DMS79 (cell line): Measurements from ENCODE around the gene FAM209A.
"Not testable (repeated sequence)": the region's sequence is repeated elsewhere in the genome, so short reads cannot be mapped to it uniquely, and the experiment has no call there.

Experiments
- DNase-seq: peaks from one replicate; lab custom pipeline; 2025; lab: John Stamatoyannopoulos, UW

Gene FAM209A, protein sequence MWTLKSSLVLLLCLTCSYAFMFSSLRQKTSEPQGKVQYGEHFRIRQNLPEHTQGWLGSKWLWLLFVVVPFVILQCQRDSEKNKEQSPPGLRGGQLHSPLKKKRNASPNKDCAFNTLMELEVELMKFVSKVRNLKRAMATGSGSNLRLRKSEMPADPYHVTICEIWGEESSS

DNA sequence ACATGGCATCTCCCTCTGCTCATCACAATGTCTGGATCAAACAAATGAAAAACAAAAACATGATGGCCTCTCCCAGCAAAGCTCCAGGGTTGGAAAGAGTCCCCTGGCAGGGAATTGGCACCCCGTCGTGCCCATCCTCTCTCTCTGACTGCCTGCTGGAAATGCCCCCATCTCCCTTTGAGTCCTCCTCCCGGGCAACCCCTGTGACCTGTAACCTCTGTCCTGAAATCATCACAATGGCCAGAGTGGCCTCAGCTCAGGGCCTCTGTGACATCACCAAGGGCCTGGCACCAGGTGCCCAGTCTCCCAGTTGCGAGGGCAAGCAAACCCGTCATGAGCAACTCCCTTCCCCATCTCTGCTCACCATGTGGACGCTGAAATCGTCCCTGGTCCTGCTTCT, at the start of gene FAM209A:
Gene FAM209A, plus strand, starts transcription at position 301 of the 400 bp plus-strand sequence. Its CDS starts 65 bp downstream, at position 366.
- not testable (repeated sequence) for DNase-seq

DNA sequence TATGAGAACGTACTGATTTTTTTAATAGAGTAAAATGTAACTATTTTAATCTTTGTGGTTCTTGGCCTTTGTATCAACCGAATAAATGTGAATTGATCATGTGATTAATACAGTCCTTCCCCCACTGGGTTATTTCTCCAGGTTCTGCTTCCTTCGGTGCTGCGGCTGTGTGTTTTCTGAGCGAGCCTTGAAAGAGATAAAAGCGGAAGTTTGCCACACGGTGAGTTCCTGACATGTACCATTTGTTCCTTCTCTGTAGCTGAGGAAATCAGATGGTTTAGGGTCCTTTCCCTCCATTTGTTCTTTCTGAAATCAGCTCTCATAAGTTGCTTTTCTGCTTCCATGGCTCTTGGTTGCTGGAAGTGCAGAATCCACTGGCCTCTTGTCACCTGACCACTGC, 40.6 kb upstream of the FAM209A start:
- DNase-seq, result no peak

DNA sequence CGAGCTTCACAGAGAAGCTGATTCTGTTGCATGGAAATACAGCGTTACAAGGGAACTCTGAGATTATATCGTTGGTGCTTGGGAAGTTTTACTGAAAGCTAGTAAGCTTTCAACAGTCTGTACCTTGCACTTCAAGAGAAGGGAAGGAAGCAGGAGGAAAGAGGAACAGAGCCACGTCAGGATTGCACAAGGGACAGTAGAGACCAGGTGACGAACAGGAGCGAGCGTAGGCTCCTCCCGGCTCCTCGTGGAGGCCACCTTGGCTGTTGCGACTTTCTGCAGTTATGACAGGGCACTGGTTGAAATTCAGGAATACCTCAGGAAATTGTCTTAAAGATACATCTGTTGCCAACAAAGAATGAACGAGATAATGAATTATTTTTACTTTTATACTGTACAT, 37.3 kb upstream of the FAM209A start:
- no peak for DNase-seq

DNA sequence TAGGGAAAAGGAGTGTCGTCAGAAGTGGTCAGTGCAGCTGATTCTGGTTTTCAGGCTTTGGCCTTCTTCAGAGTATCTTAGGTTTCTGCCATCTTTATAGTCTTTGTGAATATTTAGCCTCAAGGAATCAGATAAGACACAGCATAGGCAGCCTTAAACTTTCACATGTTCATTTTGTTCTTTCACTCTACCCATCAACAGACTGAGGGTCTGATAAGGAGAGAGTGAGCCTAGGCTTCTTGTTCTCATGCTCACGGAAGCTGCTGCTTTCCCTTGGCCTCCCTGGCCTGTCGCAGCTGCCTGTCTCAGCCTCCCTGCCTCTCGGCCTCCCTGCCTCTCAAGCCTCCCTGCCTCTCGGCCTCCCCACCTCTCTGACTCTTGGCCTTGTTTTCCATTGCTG, 36.0 kb upstream of the FAM209A start:
- no peak for DNase-seq

DNA sequence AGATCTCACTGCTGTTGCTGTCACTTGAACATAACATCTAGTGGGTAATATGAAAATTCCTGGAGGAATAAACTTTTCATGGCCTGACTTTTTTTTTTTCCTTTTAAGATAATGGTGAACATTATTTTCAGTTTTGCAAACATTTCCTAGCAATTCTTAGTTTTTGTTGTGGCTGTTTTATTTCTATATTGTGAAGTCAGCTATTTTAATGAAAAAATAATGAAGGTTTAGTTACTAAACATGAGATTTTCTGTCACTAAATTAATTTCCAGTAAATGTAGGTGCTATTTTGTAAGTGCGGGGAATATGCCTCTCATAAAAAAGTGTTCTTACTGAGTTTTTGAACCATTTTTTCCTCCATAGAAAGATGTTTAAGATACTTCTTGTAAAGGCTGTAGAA, 23.4 kb upstream of the FAM209A start:
- no peak for DNase-seq

DNA sequence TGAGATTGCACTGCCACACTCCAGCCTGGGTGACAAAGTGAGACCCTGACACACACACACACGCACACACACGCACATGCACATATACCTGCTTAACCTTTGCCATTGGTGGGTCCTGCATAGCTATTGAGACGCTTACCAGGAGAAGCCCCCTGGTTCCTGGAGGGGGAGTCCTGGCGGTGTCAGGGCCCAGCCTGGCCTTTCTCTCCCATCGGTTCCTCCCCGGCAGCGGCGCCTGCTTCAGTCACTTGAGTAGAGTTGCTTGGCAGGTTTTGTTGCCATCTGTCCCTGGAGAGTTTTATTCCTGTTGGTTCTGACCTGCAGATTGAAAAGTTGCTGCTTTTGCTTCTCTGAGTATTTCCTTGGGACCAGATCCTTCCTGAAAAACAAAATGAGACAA, 20.6 kb upstream of the FAM209A start:
- DNase-seq, result no peak

DNA sequence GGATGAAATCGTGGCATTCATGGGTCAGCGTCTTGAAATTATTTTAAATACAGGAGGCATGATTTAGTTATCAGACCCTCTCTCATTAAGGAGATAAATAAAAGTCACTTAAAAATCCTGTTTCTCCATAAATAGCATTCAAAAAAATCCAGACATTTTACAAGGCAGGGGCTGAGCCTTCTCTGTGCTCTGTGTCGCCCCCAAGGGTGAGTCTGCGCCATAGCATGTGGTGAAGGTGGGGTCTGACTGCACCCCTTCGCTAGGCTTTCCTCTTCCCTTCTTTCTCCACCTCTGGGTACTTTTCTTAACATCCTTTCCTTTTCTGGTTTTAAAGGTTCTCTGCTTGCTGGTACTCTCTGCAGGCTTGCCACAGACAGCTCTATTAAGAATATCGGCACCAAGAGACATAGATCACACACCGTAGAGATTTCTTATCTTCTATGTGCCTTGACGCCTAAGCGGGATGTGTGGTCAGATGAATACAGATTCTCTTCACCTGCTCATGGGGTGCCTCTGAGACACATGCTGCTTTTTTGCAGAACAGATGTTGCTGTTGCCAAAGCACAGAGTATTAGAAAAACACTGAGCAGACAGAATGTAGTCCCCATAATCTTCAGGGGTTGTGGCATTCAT, 20.1 kb upstream of the FAM209A start:
- no peak for DNase-seq

DNA sequence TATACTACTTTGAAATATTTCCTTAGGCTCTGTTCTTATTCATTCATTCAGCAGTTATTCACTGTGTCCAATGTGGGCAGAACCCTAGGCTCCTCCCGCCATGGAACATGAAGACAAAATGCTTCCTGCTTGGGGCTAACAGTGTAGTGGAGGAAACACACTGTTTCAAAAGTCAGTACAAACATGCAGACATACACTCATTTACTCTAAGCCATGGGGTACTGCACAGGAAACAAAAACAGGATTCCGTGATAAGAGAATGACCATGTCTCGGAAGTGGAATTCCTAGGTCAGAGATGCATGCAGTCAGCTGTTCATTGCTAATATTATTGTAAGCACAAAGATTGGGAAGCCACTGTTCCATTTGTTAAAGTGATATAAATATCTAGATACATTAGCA, 18.4 kb upstream of the FAM209A start:
- DNase-seq, result no peak

DNA sequence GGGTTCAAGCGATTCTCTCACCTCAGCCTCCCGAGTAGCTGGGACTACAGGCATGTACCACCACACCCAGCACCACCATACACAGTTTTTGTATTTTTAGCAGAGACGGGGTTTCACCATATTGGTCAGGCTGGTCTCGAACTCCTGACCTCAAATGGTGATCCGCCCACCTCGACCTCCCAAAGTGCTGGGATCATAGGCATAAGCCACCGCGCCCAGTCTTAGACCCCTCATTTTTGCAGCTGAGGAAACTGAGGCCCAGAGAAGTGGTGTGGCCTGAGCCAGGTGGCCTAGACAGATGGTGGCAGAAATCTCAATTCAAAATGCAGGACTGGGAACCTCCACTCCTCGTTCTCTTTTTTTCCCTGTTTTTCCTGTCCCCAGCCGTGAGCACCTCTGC, 12.6 kb upstream of the FAM209A start:
- DNase-seq, result no peak

DNA sequence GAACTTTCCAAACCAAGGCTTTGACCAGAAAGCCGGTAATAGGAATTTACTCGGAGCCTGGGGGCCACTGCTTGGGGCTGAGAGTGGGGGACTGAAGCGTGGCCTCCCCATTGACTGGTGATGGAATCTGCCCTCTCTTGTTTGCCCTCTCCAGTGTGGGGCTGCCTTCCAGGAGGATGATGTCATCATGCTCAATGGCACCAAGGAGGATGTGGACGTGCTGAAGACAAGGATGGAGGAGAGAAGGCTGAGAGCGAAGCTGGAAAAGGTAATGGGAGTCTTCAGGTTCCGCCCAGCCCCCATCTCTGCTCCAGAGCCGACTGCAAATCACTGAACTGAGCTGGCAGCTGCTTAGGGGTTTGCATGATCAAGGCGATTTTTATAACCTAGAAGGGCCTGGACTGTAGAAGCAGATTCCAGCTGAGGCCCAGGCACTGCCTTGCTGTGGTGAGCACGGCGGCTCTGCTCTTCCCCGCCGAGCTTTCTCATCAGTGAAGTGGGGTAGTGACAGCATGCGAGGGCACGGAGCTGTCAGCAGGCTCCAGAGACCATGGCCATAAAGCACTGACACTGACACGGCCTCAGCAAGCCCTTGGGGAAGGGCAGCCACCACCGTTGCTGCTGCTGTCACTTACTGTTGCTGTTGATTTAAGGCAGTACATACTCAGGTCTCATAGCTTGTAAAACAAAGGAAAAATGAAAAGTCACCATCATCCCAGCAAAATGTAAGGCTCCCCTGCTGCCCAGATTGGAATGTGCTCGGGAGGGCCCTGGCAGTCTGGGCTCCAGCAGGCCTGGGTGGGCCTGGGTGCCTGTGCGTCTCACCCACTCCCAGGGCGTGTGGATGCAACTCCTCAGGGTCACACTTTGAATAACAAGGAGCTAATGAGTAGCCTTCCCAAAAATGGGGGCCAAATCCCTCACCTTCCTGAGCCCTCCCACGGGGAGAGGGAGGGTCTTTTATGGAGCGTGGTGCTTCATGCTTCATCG, 11.1 kb upstream of the FAM209A start:
- no peak for DNase-seq

DNA sequence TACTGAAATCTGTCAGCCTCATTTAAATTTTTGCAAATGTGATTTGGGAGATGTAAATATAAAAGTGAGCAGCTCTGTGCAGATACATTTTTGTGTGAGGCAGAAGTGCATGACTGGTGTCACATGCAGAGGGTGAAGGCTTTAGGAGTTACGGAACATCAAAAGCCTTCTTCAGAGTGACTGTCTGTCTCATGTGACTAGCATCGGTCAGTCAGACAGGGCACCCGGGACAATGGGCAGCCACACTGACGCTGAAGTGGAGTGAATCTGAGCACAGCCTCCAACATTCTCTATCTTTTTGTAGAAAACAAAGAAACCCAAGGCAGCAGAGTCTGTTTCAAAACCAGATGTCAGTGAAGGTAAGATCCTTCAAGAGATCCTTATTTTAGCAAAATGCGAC, 7.9 kb upstream of the FAM209A start:
- DNase-seq, result no peak

DNA sequence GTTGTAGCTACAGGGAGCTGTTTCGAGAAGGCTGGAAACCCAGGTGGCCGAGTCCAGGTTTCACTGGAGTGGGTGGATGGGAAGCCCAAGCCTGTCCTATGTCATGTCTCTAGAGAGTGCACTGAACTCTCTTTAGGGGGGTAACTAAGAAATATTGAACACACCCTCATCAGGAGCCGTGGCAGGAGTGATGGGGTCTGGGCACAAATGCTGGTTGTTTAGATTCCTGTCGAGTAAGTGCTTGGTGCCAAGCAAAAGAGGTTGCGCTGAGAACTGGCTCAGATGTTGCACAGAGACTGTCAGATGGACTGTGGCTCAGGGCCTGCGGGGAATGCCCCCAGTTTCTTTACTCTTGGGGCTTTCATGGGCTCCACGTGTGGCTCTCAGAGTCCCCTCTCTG, 7.3 kb upstream of the FAM209A start:
- DNase-seq, result no peak

DNA sequence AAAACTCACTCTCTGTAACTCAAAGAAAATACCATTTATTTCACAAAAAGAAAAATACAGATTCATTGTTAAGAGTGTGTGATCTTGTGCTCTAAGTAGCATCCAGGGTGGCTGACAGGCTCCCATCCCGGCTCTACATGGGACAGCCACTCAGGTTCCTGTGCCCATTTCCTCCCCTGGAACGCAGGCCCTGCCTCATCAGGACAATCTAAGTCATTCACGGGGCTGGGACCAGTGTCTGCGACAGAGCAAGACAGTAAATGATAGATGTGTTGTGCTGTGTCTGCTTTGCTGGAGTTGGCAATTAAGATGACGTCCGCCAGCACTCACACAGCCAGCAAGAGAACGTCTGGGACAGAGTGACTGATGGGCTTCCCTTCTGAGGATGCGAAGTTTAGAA, 6.9 kb upstream of the FAM209A start:
- DNase-seq, result no peak

DNA sequence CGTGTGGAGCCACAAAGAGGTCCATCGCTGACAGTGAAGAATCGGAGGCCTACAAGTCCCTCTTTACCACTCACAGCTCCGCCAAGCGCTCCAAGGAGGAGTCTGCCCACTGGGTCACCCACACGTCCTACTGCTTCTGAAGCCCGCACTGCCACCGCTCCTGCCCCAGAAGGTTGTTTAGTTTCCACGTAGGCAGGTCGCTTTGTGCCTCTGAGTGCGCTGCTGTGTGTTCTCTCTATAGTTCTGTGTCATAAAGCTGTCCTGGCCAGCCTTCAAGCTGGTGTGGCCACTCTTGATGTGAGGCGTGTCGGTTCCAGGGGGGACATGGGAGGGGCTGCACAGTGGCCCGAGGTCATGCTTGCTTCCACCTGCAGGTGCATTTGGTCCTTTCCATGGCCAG, 6.4 kb upstream of the FAM209A start:
- no peak for DNase-seq

DNA sequence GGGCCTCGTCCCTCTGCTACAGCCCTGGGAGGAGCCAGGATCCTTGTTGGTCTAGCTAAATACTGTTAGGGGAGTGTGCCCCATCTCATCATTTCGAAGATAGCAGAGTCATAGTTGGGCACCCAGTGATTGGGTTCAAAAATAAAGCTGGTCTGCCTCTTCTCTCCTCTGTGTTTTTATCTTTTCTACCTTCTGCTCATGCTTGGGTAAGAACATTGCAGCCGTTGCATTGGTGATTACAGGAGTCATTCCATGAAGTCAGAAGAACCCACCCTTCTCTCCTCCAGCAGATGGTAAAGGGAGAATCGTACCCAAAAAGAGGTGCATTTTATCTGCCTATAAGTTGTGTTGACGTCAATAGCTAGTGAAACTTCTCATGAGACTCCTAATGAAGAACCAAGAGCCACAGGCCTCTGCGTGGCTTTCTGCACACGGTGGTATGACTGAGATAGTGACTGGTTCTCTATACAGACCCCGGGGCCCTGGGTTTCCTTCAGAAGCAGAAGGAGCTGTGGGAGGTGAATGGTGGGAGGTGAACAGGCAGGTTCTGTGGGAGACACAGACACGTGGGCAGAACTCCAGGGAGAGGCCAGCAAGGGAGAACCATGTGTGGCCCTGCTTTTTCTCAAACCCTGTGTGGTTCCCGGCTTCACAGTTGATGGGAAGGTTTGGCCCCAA, 5.7 kb upstream of the FAM209A start:
- no peak for DNase-seq

DNA sequence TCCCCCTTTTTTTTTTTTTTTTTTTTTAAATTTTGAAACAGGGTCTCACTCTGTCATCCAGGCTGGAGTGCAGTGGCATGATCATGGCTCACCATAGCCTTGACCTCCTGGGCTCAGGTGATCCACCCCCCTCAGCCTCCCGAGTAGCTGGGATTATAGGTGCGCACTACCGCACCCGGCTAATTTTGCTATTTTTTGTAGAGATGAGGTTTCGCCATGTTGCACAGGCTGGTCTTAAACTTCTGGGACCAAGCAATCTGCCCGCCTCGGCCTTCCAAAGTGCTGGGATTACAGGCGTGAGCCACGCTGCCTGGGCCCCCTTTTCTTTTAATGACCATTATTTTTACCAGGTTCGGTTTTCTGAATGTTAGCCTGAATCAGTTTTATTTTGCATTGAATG, 5.0 kb upstream of the FAM209A start:
- DNase-seq, result no peak

DNA sequence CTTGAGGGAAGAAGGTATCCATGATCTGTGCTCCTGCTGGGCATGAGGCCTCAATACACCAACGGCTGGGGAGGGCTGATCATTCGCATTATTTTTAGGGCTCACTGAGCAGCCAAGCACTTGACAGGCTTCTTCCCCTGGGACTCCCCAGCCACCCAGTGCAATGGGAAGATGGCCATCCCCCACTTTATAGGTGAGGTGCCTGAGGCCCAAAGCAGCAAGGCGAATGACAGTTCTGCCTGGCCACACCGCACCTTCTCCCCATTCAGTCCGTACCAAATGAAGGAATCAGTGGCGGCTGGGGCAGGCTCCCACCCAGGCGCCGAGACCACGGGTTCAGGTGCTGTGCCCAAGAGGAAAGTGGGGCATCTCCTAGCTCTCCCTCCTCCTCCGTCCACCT, 4.4 kb upstream of the FAM209A start:
- no peak for DNase-seq

DNA sequence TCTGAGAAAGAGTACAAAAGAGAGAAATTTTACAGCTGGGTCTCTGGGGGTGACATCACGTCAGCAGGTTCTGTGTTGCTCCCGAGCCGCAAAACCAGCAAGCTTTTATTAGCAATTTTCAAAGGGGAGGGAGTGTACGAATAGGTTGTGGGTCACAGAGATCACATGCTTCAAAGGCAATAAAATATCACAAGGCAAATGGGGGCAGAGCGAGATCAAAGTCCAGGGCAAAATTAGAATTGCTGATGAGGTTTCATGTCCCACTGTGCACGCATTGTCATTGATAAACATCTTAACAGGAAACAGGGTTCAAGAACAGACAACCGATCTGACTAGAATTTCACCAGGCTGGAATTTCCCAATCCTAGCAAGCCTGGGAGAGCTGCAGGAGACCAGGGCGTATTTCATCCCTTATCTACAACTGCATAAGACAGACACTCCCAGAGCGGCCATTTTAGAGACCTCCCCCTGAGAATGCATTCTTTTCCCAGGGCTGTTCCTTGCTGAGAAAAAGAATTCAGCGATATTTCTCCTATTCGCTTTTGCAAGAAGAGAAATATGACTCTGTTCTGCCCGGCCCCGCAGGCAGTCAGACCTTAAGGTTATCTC, 3.7 kb upstream of the FAM209A start:
- DNase-seq, result not testable (repeated sequence)

DNA sequence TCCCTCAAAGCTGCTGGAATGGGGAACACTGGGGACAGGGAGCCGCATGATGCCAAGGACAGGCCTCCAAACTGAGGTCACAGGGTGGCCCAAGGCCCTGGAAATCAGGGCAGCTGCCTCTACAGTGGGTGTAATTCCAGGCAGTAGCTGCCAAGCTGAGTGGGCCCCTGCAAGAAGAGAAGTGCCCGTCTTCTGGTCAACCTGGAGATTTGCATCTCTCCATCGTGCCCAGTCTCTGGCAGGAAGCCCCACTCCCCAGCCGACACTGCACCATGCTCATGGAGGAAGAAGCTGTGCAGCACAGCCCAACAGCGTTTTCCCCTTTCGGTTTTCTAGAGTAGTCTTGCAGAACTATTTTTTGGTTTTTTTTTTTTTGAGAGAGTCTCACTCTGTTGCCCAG, 2.2 kb upstream of the FAM209A start:
- DNase-seq, result no peak

DNA sequence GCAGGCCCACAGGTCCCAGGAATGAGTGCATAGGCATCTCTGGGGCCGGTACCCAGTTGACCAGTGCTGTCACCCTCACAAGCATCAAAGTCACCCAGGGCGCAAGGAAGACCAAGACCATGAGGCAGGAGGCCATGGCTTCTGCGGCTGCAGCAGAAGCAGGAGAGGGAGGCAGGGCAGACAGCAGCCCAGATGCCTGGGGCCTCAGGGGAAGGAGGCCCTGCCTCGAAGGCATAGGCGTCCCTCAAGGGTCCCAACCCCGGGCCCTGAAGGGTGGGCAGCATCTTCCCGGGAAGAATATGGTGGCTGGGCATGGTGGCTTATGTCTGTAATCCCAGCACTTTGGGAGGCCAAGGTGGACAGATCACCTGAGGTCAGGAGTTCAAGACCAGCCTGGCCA, 3.0 kb downstream of the FAM209A start:
- DNase-seq, result no peak

DNA sequence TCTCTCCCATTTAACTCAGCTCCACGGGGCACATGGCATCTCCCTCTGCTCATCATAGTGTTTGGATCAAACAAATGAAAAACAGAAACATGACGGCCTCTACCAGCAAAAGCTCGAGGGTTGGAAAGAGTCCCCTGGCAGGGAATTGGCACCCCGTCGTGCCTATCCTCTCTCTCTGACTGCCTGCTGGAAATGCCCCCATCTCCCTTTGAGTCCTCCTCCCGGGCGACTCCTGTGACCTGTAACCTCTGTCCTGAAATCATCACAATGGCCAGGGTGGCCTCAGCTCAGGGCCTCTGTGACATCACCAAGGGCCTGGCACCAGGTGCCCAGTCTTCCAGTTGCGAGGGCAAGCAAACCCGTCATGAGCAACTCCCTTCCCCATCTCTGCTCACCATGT, 8.4 kb downstream of the FAM209A start, which contains the start of gene FAM209B:
Gene FAM209B, plus strand, starts transcription at position 301 of the 400 bp plus-strand sequence. Its CDS starts 96 bp downstream, at position 397.
- DNase-seq, result not testable (repeated sequence)

DNA sequence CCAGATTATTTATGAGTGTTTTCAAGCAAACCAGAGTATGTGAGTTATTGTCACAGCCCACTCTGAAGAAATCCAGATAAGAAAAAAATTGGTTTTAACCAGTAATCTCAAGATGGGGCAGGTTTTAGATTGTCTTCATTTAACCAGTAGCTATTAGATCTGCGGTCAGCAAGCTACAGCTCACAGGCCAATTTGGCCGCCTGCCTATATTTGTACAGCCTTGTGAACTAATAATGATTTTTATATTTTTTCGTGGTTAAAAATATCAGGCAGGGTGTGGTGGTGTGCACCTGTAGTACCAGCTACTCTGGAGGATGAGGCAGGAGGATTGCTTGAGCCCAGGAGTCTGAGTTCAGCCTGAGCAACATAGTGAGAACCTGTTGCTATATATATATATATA, 13.5 kb downstream of the FAM209A start:
- DNase-seq, result no peak
